PFSK-1 (cell line): ENCODE measurements around the gene CDC42BPG.

Experiments
- FOXP2 ChIP-seq: optimal IDR thresholded peaks from 2 replicates; pipeline ENCODE3; 2011; ENCODE audit warnings: borderline replicate concordance, control low read depth, inconsistent platforms; ENCODE audit not compliant: insufficient read depth; ENCODE audit errors: extremely low read length, extremely low read depth
- POLR2AphosphoS5 ChIP-seq: IDR thresholded peaks from 2 replicates; pipeline ENCODE4 v1.6.1; 2012; ENCODE audit warnings: low read depth, mild to moderate bottlenecking, control low read depth, low read length, moderate library complexity
- REST ChIP-seq, 2 experiments: IDR thresholded peaks; 2 replicates each; pipeline versions ENCODE4 v1.6.1 to v1.8.0; 2011 to 2012; ENCODE audit warnings: low read depth in 2 of 2, low read length in 2 of 2, control low read depth in 1 of 2, inconsistent platforms in 1 of 2, mild to moderate bottlenecking in 1 of 2, moderate library complexity in 1 of 2; ENCODE audit not compliant: insufficient read depth in 1 of 2
- SIN3A ChIP-seq: IDR thresholded peaks from 2 replicates; pipeline ENCODE4 v1.6.1; 2012; ENCODE audit warnings: mild to moderate bottlenecking, low read length, moderate library complexity, borderline replicate concordance; ENCODE audit not compliant: insufficient read depth
- TAF1 ChIP-seq: IDR thresholded peaks from 2 replicates; pipeline ENCODE4 v1.6.1; 2012; ENCODE audit warnings: low read length, control low read depth, borderline replicate concordance; ENCODE audit not compliant: insufficient read depth

CDC42BPG gene

GRCh38 chr11:64814712-64815187, 29.7 kb downstream of the CDC42BPG start:
- no peak for TF ChIP-seq SIN3A
- TF ChIP-seq TAF1, result no peak
- TF ChIP-seq REST (IDR thresholded peaks at IDR 0.05; ENCODE audit: insufficient read depth in 1 of 2, low read depth in 2 of 2, low read length in 2 of 2), result no peak
- TF ChIP-seq POLR2AphosphoS5, result no peak
- TF ChIP-seq FOXP2, result no peak

- TF ChIP-seq POLR2AphosphoS5, result no peak
- TF ChIP-seq FOXP2, result no peak
- no peak for TF ChIP-seq TAF1
- TF ChIP-seq REST (IDR thresholded peaks at IDR 0.05; ENCODE audit: insufficient read depth in 1 of 2, low read depth in 2 of 2, low read length in 2 of 2), result no peak
- TF ChIP-seq SIN3A, result no peak
These were observed 30.6 kb downstream of the CDC42BPG start for GRCh38 chr11:64813826-64814225.

- TF ChIP-seq POLR2AphosphoS5 (no peak), TAF1 (no peak), FOXP2 (no peak), SIN3A (no peak), REST (IDR thresholded peaks at IDR 0.05; ENCODE audit: insufficient read depth in 1 of 2, low read depth in 2 of 2, low read length in 2 of 2) (no peak)
These were observed 33.6 kb downstream of the CDC42BPG start for GRCh38 chr11:64810891-64811272.

GRCh38 chr11:64810271-64810890, 34.1 kb downstream of the CDC42BPG start, which contains the start of gene MEN1:
TSS of gene MEN1 (minus strand) at chr11:64810551. CDS start at chr11:64810109, 442 bp downstream.
- TF ChIP-seq SIN3A (no peak), TAF1 (no peak), FOXP2 (no peak), REST (IDR thresholded peaks at IDR 0.05; ENCODE audit: insufficient read depth in 1 of 2, low read depth in 2 of 2, low read length in 2 of 2) (no peak), POLR2AphosphoS5 (peak; percentile 88)
